HepG2 (cell line): ENCODE data around the gene COL4A6. TPM values are rescaled to one million over a fixed set of nuclear protein-coding genes. Genes with fewer than 3 reads are reported as not detected.

Source experiments
- ATAC-seq: fragments of 200-7000 bp; cut with Tn5 transposase; 3 replicates; pipeline ENCODE4 v1.9.1; 2020; ENCODE audit warnings: mild to moderate bottlenecking, moderate library complexity
- BruUV-seq: library from RNA; stranded (reverse); fragments of 400-500 nt; replicated peaks from 2 replicates; lab custom pipeline; 2021; lab: Mats Ljungman, UMichigan
- CTCF ChIA-PET: fragments of 300-600 bp; formaldehyde crosslinking; extraction: SDS; loops from one replicate; lab custom pipeline; 2021; ENCODE audit warnings: low total read pairs, inconsistent platforms, low intra/inter-chr PET ratio; lab: Yijun Ruan, JAX
- POLR2A ChIA-PET: fragments of 350-600 bp; sonication (Branson Sonifier 250); formaldehyde crosslinking; loops from one replicate; lab custom pipeline; 2020; ENCODE audit warnings: antibody characterized with exemption, inconsistent platforms; lab: Yijun Ruan, JAX
- DNase-seq: peaks from one replicate; pipeline ENCODE4 v3.0.0-alpha.2; 2015; ENCODE audit warnings: low spot score
- FAIRE-seq: peaks from 3 replicates; lab custom pipeline; 2011; peaks lifted over from hg19 to GRCh38; lab: Jason Lieb, UNC
- H2AFZ ChIP-seq: one replicate; pipeline ENCODE4 v1.6.1; 2011; ENCODE audit warnings: low read length, inconsistent platforms
- H3K27ac ChIP-seq: fragments of 300-600 bp; 3 replicates; pipeline ENCODE4 v1.8.0; 2011; ENCODE audit warnings: mixed run types, mild to moderate bottlenecking, mixed read lengths, low read length, inconsistent platforms; ENCODE audit not compliant: insufficient read depth; ENCODE audit errors: extremely low read length
- H3K27me3 ChIP-seq, 2 experiments: fragments of 200-600 bp in 1 of 2; 2 replicates in 1 of 2; 3 replicates in 1 of 2; pipeline versions ENCODE4 v1.6.0 to v1.8.0; 2011; ENCODE audit warnings: low read length in 2 of 2, mild to moderate bottlenecking in 2 of 2, moderate library complexity in 2 of 2, inconsistent platforms in 1 of 2; ENCODE audit not compliant: insufficient read depth in 2 of 2, control insufficient read depth in 1 of 2
- H3K36me3 ChIP-seq, 2 experiments: fragments of 200-600 bp in 1 of 2; replicated peaks in 1 of 2; 2 replicates in 1 of 2; 3 replicates in 1 of 2; pipeline versions ENCODE4 v1.5.1 to v1.8.0; 2011; ENCODE audit warnings: low read length in 2 of 2, inconsistent platforms in 1 of 2; ENCODE audit not compliant: insufficient read depth in 2 of 2, control insufficient read depth in 1 of 2
- H3K4me1 ChIP-seq: 2 replicates; pipeline ENCODE4 v1.5.1; 2012; ENCODE audit warnings: low read length, inconsistent platforms; ENCODE audit not compliant: insufficient read depth
- H3K4me2 ChIP-seq: 2 replicates; pipeline ENCODE4 v1.6.0; 2011; ENCODE audit warnings: low read depth, low read length, inconsistent platforms
- H3K4me3 ChIP-seq, 3 experiments: fragments of 200-600 bp in 1 of 3; sonication (generic), shearing (Covaris generic) in 1 of 3; replicated peaks in 1 of 3; 2 replicates each; pipeline ENCODE4 v1.5.1; 2011 to 2016; ENCODE audit warnings: low read length in 3 of 3, inconsistent platforms in 2 of 3, low read depth in 2 of 3, mild to moderate bottlenecking in 2 of 3, control low read depth in 1 of 3, mixed read lengths in 1 of 3; ENCODE audit not compliant: insufficient read depth in 1 of 3
- H3K79me2 ChIP-seq: one replicate; pipeline ENCODE4 v1.6.1; 2011; ENCODE audit warnings: low read length, inconsistent platforms; ENCODE audit not compliant: insufficient read depth
- H3K9ac ChIP-seq: 2 replicates; pipeline ENCODE4 v1.6.0; 2011; ENCODE audit warnings: mild to moderate bottlenecking, low read depth, low read length, inconsistent platforms; ENCODE audit not compliant: insufficient read depth
- H3K9me3 ChIP-seq: 2 replicates; pipeline ENCODE4 v1.5.1; 2012; ENCODE audit warnings: mild to moderate bottlenecking, low read length
- H4K20me1 ChIP-seq: 2 replicates; pipeline ENCODE4 v1.6.0; 2011; ENCODE audit warnings: inconsistent platforms, mild to moderate bottlenecking, low read length, moderate library complexity; ENCODE audit not compliant: insufficient read depth
- CENPX ChIP-seq: sonication (generic); formaldehyde crosslinking; IDR thresholded peaks from 2 replicates; pipeline ENCODE4 v1.9.0; 2021; ENCODE audit warnings: mild to moderate bottlenecking, missing genetic modification reagents, moderate library complexity
- FOXC1 ChIP-seq: sonication (generic); formaldehyde crosslinking; IDR thresholded peaks from 2 replicates; pipeline ENCODE4 v1.8.0; 2022; ENCODE audit warnings: mild to moderate bottlenecking, missing genetic modification reagents, borderline replicate concordance
- GFI1 ChIP-seq: sonication (generic); formaldehyde crosslinking; IDR thresholded peaks from 2 replicates; pipeline ENCODE4 v1.5.0; 2020; ENCODE audit warnings: missing genetic modification reagents, mild to moderate bottlenecking, borderline replicate concordance
- ZNF260 ChIP-seq: sonication (generic); formaldehyde crosslinking; IDR thresholded peaks from 2 replicates; pipeline ENCODE4 v1.4.0; 2020; ENCODE audit warnings: missing genetic modification reagents, low read depth, mild to moderate bottlenecking, borderline replicate concordance
- WGBS: methylation state at CpG from one replicate; pipeline ENCODE4 v1.1.6; 2017; ENCODE audit warnings: low lambda C conversion rate; 5-methylcytosine and 5-hydroxymethylcytosine counted together
- in situ Hi-C: cut with HindIII; loops from 2 replicates; pipeline ENCODE4 v1.10.0; 2017; ENCODE audit warnings: low pct_unique_long_range_greater_than_20kb; ENCODE audit not compliant: extremely low pct_ligation_motif_present
- intact Hi-C: fragments of 100-400 bp; cut with micrococcal nuclease; formaldehyde crosslinking; loops from one replicate; pipeline ENCODE4 v1.10.0; 2022; ENCODE audit not compliant: unreplicated experiment
- polyA plus RNA-seq, 8 experiments: library from polyadenylated mRNA; depleted of rRNA in 3 of 8; stranded (reverse) in 7 of 8; unstranded in 1 of 8; fragments of >200 nt; fragmentation: Illumina TruSeq in 4 of 8; extraction: Trizol in 4 of 8; gene quantifications; 2 replicates each; pipeline versions ENCODE4 v1.2.1 to v1.2.3, GENCODE V29; 2011 to 2016; ENCODE audit warnings: low read depth in 4 of 8, missing spikeins in 1 of 8, mixed read lengths in 1 of 8; ENCODE audit not compliant: insufficient read depth in 1 of 8
- total RNA-seq, 5 experiments: library from RNA; depleted of rRNA; stranded (reverse); fragments of >200 nt; fragmentation: Illumina TruSeq; extraction: Trizol; gene quantifications; 2 replicates each; pipeline ENCODE4 v1.2.3, GENCODE V29; 2016; ENCODE audit warnings: low read depth in 1 of 5
- TF ChIP-seq, protein P1 (sequence below): sonication (generic); formaldehyde crosslinking; conservative IDR thresholded peaks from 2 replicates; pipeline ENCODE4 v1.4.0; 2020; ENCODE audit warnings: missing genetic modification reagents
- TF ChIP-seq, protein P2 (sequence below), 2 experiments: fragments of 450-650 bp in 1 of 2; sonication (generic) in 1 of 2; formaldehyde crosslinking in 1 of 2; IDR thresholded peaks; 2 replicates each; pipeline versions ENCODE4 v1.6.1 to v1.8.0; 2016 to 2022; ENCODE audit warnings: antibody characterized with exemption in 1 of 2, mild to moderate bottlenecking in 1 of 2, missing genetic modification reagents in 1 of 2

COL4A6 gene
- total and polyA plus RNA-seq, 2 of the 13 experiments (the other 11 are each of a cell fraction or from before 2014, with no cell fraction given) = 4.5 to 8.2 TPM

DNA sequence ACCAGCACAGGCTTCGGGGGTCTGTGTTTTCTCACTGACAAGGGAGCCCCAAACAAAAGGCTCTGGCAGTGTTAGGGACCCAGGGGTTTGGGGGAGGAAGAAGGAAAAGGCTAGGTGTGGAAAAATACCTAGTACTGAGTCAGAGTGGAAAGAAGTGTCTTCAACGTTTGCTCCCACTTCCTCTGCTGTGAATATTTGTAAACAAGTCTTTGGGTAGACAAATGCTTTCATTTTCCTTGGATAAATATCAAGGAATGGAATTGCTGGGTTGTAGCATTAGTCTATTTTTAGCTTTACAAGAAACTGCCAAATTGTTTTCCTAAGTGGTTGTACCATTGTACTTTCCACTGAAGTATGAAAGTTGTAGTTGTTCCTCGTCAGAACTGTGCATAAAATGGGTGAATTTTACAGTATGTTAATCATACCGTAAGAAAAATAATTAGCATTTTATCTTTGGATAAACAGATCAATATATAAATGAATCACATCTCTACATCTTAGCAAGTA is 18.8 kb upstream of the COL4A6 start:
- DNase-seq (no peak), ATAC-seq (no peak), FAIRE-seq (no peak)
- no peak overlapping the region for H3K4me3 ChIP-seq
- H3K4me1 ChIP-seq = no peaks in the 10 kb centered on the region
- 88% methylated on average over 4 of the region's 4 CpGs for WGBS
- TF ChIP-seq ZNF260 (CRISPR knock-in tag) = no peak
- no peak for TF ChIP-seq CENPX (CRISPR knock-in tag)
- TF ChIP-seq GFI1 (CRISPR knock-in tag) = no peak
- TF ChIP-seq, protein P1, sequence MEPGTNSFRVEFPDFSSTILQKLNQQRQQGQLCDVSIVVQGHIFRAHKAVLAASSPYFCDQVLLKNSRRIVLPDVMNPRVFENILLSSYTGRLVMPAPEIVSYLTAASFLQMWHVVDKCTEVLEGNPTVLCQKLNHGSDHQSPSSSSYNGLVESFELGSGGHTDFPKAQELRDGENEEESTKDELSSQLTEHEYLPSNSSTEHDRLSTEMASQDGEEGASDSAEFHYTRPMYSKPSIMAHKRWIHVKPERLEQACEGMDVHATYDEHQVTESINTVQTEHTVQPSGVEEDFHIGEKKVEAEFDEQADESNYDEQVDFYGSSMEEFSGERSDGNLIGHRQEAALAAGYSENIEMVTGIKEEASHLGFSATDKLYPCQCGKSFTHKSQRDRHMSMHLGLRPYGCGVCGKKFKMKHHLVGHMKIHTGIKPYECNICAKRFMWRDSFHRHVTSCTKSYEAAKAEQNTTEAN (CRISPR knock-in tag) = no peak
- no peak for TF ChIP-seq FOXC1 (CRISPR knock-in tag)
- TF ChIP-seq, protein P2, sequence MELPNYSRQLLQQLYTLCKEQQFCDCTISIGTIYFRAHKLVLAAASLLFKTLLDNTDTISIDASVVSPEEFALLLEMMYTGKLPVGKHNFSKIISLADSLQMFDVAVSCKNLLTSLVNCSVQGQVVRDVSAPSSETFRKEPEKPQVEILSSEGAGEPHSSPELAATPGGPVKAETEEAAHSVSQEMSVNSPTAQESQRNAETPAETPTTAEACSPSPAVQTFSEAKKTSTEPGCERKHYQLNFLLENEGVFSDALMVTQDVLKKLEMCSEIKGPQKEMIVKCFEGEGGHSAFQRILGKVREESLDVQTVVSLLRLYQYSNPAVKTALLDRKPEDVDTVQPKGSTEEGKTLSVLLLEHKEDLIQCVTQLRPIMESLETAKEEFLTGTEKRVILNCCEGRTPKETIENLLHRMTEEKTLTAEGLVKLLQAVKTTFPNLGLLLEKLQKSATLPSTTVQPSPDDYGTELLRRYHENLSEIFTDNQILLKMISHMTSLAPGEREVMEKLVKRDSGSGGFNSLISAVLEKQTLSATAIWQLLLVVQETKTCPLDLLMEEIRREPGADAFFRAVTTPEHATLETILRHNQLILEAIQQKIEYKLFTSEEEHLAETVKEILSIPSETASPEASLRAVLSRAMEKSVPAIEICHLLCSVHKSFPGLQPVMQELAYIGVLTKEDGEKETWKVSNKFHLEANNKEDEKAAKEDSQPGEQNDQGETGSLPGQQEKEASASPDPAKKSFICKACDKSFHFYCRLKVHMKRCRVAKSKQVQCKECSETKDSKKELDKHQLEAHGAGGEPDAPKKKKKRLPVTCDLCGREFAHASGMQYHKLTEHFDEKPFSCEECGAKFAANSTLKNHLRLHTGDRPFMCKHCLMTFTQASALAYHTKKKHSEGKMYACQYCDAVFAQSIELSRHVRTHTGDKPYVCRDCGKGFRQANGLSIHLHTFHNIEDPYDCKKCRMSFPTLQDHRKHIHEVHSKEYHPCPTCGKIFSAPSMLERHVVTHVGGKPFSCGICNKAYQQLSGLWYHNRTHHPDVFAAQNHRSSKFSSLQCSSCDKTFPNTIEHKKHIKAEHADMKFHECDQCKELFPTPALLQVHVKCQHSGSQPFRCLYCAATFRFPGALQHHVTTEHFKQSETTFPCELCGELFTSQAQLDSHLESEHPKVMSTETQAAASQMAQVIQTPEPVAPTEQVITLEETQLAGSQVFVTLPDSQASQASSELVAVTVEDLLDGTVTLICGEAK (IDR thresholded peaks at IDR 0.05) = no peak
- TF ChIP-seq, protein P2 (CRISPR knock-in tag; IDR thresholded peaks at IDR 0.05) = no peak
- no TSS peak for BruUV-seq
- no peak overlapping the region for H2AFZ ChIP-seq
- CTCF ChIA-PET = no interaction called here
- no peaks in the 10 kb centered on the region for H3K9me3 ChIP-seq
- no peaks in the 10 kb centered on the region for H3K79me2 ChIP-seq
- POLR2A ChIA-PET = no interaction called here
- no peak overlapping the region for H3K4me2 ChIP-seq
- no peaks in the 10 kb centered on the region for H4K20me1 ChIP-seq
- H3K36me3 ChIP-seq = no peaks in the 10 kb centered on the region
- intact Hi-C loops (no loop called here), in situ Hi-C loops (no loop called here)
- H3K27me3 ChIP-seq = no peaks in the 10 kb centered on the region
- no peak overlapping the region for H3K27ac ChIP-seq
- H3K9ac ChIP-seq = no peak overlapping the region
